OCI-LY1 (cell line): ENCODE data around the gene CDC42BPA.

Experiments
- EZH2 ChIP-seq: fragments of 200-600 bp; sonication (generic), shearing (Covaris generic); IDR thresholded peaks from 2 replicates; pipeline ENCODE4 v1.8.0; 2017; ENCODE audit warnings: borderline replicate concordance, mixed run types, mild to moderate bottlenecking, antibody characterized with exemption, low read length, moderate library complexity, mixed read lengths
- TF ChIP-seq, protein P1 (sequence below): fragments of 200-600 bp; sonication (generic), shearing (Covaris generic); IDR thresholded peaks from 2 replicates; pipeline ENCODE4 v1.5.1; 2017; ENCODE audit warnings: mild to moderate bottlenecking, antibody characterized with exemption, low read length, moderate library complexity, mixed read lengths

DNA sequence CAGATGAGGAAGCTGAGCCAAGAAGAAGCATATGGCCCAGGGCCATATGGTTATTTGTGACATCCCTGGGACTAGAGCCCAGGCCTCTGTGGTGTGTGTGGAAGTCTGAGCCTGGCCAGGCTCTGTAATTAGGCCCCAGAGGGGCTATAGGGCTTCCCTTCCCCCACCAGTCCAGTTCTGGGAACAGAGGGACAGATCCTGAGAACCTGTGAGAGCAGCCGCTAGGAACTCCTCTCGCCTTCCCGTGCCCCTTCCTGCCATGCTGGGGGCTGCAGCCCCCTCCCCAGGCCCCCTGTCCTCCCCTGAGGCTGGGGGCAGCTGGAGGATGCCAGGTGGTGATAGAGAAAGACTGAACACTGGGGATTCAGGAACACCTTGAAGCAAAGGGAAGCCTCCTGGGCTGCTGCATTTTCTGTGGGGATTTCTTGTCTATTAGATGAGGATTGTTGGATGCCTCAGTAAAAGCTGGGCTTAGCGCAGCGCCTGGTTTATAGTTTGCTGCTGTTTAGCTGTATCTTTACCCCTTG lies 344.9 kb downstream of the CDC42BPA start:
- TF ChIP-seq, protein P1, sequence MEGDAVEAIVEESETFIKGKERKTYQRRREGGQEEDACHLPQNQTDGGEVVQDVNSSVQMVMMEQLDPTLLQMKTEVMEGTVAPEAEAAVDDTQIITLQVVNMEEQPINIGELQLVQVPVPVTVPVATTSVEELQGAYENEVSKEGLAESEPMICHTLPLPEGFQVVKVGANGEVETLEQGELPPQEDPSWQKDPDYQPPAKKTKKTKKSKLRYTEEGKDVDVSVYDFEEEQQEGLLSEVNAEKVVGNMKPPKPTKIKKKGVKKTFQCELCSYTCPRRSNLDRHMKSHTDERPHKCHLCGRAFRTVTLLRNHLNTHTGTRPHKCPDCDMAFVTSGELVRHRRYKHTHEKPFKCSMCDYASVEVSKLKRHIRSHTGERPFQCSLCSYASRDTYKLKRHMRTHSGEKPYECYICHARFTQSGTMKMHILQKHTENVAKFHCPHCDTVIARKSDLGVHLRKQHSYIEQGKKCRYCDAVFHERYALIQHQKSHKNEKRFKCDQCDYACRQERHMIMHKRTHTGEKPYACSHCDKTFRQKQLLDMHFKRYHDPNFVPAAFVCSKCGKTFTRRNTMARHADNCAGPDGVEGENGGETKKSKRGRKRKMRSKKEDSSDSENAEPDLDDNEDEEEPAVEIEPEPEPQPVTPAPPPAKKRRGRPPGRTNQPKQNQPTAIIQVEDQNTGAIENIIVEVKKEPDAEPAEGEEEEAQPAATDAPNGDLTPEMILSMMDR = no peak
- no peak for TF ChIP-seq EZH2
